Activated T-helper 2 cell treated with anti-CD3 and anti-CD28 coated beads, Interferon-gamma antibody, Interleukin-2, Interleukin-4, amounts not matched to agents 10 μg/mL and 5 μg/mL and 100 μg/mL, durations not matched to agents 14 hours and 24 hours and 36 hours (primary cell): Measurements from ENCODE around the gene OR52E1. TPM values are rescaled to one million over a fixed set of nuclear protein-coding genes. Genes with fewer than 3 reads are reported as not detected.

ENCODE experiments used
- total RNA-seq: library from RNA; stranded (reverse); gene quantifications from 2 replicates; pipeline ENCODE4 v1.2.3, GENCODE V29; 2022

The OR52E1 gene
- total RNA-seq, 1 donor from 2014 or later: not detected

Other genes with a start within 250 kb of the OR52E1 start
- not detected in 2 replicates for gene OR51F2, start 248.3 kb upstream of the OR52E1 start, total RNA-seq
- gene OR51S1, start 220.4 kb upstream of the OR52E1 start, total RNA-seq: not detected in 2 replicates
- gene OR51T1, start 187.7 kb upstream of the OR52E1 start, total RNA-seq: not detected in 2 replicates
- gene OR51A7, start 165.8 kb upstream of the OR52E1 start, total RNA-seq: not detected in 2 replicates
- gene OR51G2, start 150.2 kb upstream of the OR52E1 start, total RNA-seq: not detected in 2 replicates
- gene OR51G1, start 145.2 kb upstream of the OR52E1 start, total RNA-seq: not detected in 2 replicates
- gene OR51A4, start 122.0 kb upstream of the OR52E1 start, total RNA-seq: not detected in 2 replicates
- gene OR51A2, start 113.9 kb upstream of the OR52E1 start, total RNA-seq: not detected in 2 replicates
- not detected in 2 replicates for gene OR51L1, start 74.7 kb upstream of the OR52E1 start, total RNA-seq
- gene OR52J3, start 23.0 kb upstream of the OR52E1 start, total RNA-seq: not detected in 2 replicates
- gene OR52E2, start 9.9 kb upstream of the OR52E1 start, total RNA-seq: not detected in 2 replicates
- gene OR52A5, start 68.8 kb downstream of the OR52E1 start, total RNA-seq: not detected in 2 replicates
- not detected in 2 replicates for gene OR52A1, start 85.2 kb downstream of the OR52E1 start, total RNA-seq
- not detected in 2 replicates for gene OR51V1, start 131.1 kb downstream of the OR52E1 start, total RNA-seq
- gene HBB, start 157.5 kb downstream of the OR52E1 start, total RNA-seq: not detected in 2 replicates
- not detected in 2 replicates for gene HBD, start 164.9 kb downstream of the OR52E1 start, total RNA-seq
- not detected in 2 replicates for gene HBG1, start 180.3 kb downstream of the OR52E1 start, total RNA-seq
- gene HBG2, start 185.2 kb downstream of the OR52E1 start, total RNA-seq: not detected in 2 replicates
- not detected in 2 replicates for gene HBE1, start 200.4 kb downstream of the OR52E1 start, total RNA-seq
- gene OR51B4, start 232.4 kb downstream of the OR52E1 start, total RNA-seq: not detected in 2 replicates